ENCODE data around the gene NEK2.
"Not testable (repeated sequence)": the region's sequence is repeated elsewhere in the genome, so short reads cannot be mapped to it uniquely, and the experiment has no call there.

Gene NEK2

DNA sequence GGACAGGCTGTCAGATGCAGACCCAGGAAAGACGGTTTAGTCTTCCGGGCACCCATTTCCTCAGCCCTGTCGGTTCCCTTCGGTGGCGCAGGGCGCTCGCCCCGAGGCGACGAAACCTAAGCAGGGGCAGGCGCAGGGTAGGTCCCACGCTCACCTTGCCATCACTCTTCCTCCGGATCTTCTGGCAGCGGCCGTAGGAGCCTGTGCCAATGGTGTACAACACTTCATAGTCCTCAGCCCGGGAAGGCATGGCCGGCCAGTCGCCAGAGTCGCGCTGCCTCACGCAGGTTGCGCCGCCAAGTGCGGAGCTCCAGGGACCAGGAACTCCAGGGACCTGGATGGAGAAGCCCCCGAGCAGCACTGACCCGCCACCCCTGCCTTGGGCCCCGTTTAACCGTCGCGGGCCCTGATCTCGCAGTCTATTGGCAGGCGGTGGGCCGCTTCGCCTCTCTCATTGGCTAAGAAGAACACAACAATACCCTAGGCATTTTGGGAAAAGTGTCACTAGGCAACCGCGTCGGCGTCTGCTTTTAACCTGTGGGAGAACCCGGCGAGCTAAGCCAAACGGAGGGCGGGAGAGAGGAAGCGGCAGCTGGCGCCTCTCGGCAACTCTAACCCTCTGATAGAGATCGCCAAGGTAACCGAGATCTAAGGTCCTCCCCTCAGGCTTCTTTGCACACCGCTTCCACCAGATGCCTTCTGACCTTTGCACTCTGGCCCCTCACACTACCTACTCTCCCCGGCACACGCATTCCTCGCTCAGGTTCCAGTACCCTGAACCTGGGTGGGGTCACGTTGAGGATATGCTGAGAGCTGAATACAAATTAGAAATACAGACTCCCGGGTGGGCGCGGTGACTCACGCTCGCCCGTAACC, at the start of gene NEK2:
NEK2 (minus strand) TSS at position 392 of the 876 bp plus-strand sequence; CDS start at position 250, 142 bp downstream.
- peak; percentile 82 for DNase-seq

DNA sequence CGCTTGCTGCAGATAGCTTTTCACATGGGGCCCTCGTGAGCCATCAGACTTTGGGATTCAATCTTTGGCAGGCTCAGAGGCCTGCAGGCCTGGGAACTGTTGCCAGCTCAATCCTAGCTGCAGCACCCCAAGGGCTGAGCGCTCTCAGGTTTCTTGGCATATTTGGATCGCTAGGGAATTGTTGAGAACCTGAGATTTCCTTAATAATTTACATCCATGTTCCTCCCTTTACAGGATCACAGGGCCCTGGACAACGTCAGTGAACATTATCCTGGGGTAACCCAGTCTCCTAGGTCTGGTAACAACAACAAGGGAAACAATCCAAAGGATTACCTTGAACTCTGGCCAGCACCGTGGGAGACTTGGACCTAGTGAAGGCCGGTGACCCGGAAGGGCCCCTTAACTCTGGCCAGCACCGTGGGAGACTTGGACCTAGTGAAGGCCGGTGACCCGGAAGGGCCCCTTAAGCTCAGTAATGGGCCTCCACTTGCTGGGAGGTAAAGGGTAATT, 49.3 kb upstream of the NEK2 start:
- no peak for DNase-seq

- no peak for DNase-seq
Observed at GRCh38 chr1:211723273-211723672, 47.9 kb upstream of the NEK2 start.

DNA sequence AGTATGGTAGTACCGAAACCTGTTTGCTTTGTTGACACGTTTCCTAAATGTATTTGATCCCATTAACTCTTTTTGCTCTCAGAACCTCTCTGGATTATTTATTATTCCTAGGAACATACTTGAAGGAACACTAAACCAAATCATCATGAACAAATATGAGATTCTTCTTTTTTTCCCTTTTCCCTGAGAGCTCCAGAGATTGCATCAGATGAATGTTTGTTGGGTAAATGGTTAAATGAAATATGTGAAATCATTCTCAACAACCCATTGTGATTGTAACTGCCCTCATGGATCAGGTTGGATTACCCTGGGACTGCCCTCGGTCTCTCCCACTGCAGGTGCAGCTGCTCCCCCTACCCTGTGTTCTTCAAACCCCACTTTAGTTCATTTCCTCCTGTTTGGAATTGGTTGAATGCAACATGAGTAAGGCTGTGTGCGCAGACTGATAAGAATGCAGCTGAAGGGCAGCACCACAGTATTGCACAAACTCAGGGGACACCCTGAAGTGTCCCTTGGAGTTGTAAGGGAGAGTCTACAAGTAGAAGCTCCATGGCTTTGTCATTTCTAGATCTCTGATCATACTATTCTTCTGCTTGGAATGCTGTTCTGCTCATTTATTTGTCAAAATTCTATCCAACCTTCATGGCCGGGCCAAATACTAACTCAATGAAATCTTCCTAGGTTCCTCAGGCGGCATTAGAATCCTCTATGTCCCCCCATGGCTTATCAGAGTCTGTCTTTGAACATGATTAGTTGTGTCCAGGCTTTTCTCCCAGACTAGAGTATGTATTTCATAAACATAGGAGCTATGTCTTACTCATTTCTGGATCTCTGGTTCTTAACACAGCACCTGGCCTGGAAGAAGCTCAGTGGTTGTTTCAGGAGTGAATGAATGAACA, 47.1 kb upstream of the NEK2 start:
- no peak for DNase-seq

DNA sequence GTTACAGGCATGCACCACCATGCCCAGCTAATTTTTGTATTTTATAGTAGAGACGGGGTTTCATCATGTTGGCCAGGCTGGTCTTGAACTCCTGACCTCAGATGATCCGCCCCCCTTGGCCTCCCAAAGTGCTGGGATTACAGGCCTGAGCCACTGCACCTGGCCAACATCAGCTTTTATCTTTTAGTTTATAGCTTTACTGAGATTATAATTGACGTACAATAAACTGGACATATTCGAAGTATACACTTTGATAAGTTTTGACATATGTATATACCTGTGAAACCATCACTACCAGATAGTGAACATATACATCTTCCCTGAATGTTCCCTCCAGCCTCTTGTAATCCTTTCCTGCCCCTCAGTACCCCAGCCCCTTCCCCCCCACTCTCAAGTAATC, 41.1 kb upstream of the NEK2 start:
- DNase-seq = not testable (repeated sequence)

- no peak for DNase-seq
Observed at GRCh38 chr1:211715971-211716370, 40.5 kb upstream of the NEK2 start.

- no peak for DNase-seq
Observed at GRCh38 chr1:211714154-211714553, 38.7 kb upstream of the NEK2 start.

DNA sequence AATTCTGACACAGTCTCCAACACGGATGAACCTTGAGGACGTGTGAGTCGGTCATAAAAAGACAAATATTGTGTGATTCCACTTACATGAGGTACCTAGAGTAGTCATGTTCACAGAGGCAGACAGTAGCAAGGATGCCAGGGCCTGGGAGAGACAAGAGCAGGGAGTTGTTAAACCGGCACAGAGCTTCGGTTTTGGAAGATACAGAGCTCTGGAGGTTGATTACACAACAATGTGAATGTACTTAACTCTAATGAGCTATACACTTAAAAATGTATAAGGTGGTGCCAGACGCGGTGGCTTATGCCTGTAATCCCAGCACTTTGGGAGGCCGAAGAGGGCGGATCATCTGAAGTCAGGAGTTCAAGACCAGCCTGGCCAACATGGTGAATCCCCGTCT, 37.8 kb upstream of the NEK2 start:
- DNase-seq = no peak

GRCh38 chr1:211711315-211711705, 35.9 kb upstream of the NEK2 start:
- DNase-seq = no peak

DNA sequence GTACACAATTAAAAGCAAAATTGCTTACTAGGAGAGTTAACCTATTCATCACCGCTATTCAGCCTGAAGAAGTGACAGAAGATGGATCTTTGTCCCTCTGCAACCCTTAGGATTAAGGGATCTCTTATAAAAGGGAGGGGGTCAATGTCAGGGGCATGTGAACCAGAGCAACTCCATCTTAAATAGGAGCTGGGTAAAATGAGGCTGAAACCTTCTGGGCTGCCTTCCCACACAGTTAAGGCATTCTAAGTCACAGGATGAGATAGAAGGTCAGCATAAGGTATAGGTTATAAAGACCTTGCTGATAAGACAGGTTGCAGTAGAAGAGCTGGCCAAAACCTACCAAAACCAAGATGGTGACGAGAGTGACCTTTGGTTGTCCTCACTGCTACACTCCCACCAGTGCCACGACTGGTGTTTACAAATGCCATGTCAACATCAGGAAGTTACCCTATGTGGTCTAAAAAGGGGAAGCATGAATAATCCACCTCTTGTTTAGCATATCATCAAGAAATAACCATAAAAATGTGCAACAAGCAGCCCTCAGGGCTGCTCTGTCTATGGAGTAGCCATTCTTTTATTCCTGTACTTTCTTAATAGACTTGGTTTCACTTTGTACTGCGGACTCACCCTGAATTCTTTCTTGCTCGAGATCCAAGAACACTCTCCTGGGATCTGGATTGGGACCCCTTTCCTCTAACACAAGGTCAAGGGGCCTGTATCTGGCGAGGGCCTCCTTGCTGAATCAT, 35.3 kb upstream of the NEK2 start:
- no peak for DNase-seq

GRCh38 chr1:211708926-211709325, 33.5 kb upstream of the NEK2 start:
- no peak for DNase-seq

- no peak for DNase-seq
Observed at GRCh38 chr1:211708006-211708405, 32.6 kb upstream of the NEK2 start.

DNA sequence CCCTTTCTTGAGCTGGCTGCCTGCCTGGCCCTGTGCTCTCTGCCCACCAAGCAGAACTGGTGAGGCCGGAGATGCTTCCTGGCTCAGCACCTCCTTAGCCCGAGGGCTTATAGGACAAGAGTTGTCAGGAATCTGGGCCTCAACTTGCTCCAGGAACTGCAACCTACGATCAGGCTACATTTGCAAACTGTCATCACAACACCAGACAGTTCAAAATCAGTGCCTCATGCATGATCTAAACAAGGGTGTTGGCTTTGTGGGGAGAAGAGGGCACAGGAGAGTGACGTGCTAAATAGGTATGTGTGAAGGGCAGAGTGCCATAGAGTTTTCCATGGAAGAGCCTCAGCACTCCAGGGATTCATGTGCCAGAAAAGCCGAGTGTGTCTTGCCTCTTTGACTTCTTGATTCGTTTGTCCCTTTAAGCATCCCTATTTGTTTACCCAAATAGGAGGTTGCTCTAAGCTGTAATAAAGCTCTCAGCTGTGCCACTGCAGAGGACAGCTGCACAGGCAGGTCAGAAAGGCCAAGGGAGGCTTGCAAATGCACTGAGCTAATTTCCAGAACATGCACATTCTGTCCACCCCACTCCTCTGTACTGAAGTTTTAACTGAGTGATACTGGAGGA, 30.2 kb upstream of the NEK2 start:
- no peak for DNase-seq

DNA sequence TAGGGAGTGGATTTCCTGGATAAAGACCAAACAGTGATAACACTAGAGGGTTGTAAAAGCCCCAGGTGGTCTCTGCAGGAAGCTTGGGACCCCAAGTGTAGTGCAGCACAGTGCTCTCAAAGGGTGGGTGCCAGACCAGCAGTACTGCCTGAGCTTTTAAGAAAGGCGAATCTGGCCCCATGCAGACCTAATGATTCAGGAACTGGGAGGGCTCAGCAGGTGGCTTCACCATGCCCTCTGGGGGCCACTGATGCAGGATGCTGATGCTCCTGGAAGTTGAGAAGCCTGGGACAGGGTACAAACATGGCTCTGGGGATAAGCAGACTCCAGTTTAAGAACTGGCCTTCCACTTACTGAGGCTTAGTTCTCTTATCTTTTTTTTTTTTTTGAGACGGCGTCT, 29.1 kb upstream of the NEK2 start:
- no peak for DNase-seq

DNA sequence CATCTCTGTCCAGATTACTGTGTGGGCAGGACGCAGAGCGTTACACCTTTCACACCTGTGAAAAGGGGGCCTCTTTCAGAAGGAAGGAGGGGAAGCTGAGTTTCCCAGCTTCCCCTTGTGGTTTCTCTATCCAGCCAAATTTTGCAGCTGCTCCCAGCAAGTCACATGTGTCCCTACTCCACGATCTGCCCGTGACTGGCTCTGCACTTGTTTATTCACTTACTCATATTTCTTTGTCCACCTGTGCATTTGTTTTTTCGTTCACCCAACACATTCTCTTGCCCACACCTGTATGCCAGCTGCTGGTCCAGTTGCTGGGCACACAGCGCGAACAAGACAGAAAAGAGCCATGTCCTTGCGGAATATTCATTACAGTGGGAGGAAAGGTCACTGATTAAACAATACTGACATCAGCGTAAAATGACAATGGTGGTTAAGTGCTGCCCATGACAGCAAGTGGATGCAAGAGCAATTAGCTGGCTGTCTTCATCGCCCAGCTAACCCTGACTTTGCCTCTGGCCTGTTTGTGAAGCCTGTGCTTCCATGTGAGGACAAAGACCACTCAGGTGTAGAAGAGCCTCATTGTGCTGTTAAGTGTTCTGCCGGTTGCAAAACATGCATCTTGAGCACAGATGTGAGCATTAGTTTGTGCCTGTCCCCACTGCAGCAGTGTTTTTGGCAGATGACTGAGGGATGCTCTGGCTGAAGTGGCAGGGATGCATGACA, 28.6 kb upstream of the NEK2 start:
- no peak for DNase-seq

- DNase-seq = no peak
Observed at GRCh38 chr1:211701733-211702132, 26.3 kb upstream of the NEK2 start.

DNA sequence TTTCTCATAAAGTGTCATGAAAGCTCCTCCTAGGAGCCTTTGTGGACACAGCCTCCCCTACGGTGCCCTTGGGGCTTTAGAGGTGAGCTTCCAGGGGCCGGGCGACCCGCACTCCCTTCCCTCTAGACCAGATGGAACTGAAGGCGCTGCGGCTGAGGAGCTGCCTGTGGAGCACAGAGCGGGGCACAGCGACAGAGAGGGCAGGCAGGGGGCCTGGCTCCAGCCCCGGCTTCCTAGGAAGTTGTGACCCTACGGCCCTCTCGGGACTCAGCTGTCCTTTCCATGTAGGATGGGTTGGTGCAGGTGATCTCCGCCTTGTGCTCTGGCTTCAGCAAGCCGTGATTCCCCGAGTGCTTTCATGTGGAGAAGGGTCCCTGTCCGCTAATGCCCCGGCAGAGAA, 23.6 kb upstream of the NEK2 start:
- no peak for DNase-seq

DNA sequence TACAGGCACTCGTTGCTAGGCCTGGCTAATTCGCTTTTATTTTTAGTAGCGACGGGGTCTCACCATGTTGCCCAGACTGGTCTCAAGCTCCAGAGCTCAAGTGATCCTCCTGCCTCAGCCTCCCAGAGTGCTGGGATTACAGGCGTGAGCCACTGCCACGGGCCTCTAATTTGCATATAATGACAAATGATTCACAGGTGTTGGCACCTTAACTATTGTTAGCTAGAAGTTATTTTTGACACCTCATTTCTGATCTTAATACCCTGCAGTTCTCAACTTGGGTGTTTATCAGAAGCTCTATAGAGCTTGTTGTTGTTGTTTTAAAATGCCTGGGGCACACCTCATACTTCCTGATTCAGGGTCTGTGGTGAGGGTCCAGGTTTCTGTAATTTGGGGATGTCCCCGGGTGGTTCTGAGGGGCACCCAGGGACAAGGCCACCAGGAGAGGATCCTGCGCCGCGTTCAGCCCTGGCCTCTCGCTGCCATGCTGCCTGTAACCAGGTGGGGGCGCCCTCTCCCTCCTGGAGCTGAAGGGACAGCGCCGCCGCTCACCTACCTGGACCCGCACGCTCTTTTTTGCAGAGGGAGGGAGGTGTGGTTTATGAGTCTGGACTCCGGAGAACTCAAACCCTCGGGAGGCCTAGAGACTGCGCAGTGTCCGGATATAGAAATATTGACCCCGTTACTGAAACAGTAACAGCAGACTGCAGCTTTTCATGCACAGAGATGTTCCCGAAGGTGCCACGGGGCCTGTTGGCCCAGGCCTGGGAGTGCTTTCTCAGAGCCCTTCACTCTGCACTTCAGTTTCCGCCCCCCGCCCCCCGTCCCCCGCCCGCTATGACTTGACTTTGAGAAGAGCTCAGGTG, 23.0 kb upstream of the NEK2 start:
- DNase-seq = peak; percentile 82

DNA sequence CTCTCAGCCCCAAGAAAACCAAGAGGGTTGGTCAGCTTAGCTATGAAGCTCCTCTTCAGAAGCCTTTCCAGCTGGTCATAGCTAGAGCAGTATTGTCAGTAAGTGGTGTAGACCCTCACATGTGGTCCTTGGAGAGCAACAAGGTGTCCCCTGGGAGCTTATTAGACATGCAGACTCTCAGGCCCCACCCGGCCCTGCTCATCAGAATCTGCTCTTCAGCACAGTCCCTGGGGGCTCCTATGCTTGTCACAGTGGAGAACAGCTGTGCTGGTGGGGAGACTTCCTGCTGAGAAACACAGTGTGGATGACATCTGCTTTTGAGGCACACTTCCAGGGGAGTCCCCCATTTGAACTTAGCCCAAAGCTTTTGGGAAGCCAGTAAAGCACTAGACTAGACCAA, 21.9 kb upstream of the NEK2 start:
- no peak for DNase-seq

GRCh38 chr1:211695135-211695816, 19.9 kb upstream of the NEK2 start:
- DNase-seq = no peak

Data from activated CD4-positive, alpha-beta T cell treated with anti-CD3 and anti-CD28 coated beads, Interleukin-2, amount 50 U/mL, for 1 hour (primary cell).